Measurements from ENCODE around the gene MT1B. TPM values are rescaled to one million over a fixed set of nuclear protein-coding genes. Genes with fewer than 3 reads are reported as not detected.

Gene MT1B
- total and polyA plus RNA-seq, 2 of the 13 experiments (the other 11 are each of a cell fraction or from before 2014, with no cell fraction given) = 0.89 TPM; not detected in 1

DNA sequence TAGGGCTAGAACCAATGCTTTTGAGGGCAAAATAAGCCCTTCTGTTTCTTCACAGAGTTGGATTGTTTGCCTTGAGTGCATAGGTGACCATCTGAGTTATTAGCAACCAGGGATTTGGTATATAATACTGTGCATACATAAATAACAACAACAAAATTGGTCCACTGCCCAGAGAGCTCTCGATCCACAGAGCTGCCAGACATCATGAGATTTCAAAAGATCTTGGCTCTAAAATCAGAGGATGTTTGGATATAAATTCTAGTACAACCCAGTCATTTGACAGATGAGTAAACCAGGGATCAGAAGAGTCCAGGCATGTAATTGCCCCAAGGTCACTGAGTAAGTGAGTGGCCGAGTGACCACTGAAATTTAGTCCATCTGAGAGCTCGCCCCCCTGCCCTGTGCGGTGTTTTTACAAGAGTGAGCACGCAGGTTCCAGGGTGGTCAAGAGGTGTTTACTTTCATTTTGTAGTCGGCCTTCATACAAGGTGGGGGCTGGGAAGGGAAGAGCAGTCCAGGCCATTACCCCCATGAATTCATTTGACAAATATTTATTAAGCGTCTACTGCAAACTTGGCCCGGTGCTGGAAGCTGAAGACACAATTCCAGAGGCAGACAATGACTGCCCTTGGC lies 45.1 kb upstream of the MT1B start (continued):
- TF ChIP-seq ZNF281 (CRISPR knock-in tag; IDR thresholded peaks at IDR 0.05; ENCODE audit: borderline replicate concordance) (peak; percentile 87; the same call in 1 of the 2 replicates), PHF5A (CRISPR knock-in tag; IDR thresholded peaks at IDR 0.05; ENCODE audit: low read depth, unreplicated experiment) (peak; percentile 22), CREB3 (CRISPR knock-in tag; IDR thresholded peaks at IDR 0.05) (peak; percentile 83; the same call in 1 of the 2 replicates), PPARG (CRISPR knock-in tag; conservative IDR thresholded peaks at IDR 0.05) (0 out of 2 replicates have a peak, but pooled peaks have one; percentile 25), ZNF589 (CRISPR knock-in tag; conservative IDR thresholded peaks at IDR 0.05) (no peak; the same call in 1 of the 2 replicates), FOXC1 (CRISPR knock-in tag; IDR thresholded peaks at IDR 0.05; ENCODE audit: borderline replicate concordance) (no peak; the same call in 1 of the 2 replicates), ZNF629 (CRISPR knock-in tag; conservative IDR thresholded peaks at IDR 0.05) (no peak), FOXO1 (CRISPR knock-in tag; IDR thresholded peaks at IDR 0.05) (peak; percentile 13; the same call in 1 of the 2 replicates), ZNF563 (CRISPR knock-in tag; IDR thresholded peaks at IDR 0.05) (no peak), MAFF (IDR thresholded peaks at IDR 0.05; ENCODE audit: low read depth, low read length) (no peak), PITX1 (CRISPR knock-in tag; IDR thresholded peaks at IDR 0.05) (no peak), EP300 (IDR thresholded peaks at IDR 0.05; ENCODE audit: low read depth in 2 of 2, low read length in 2 of 2) (peak in 1 of 2 experiments; percentile 62; a peak in 3 of 4 replicates), EP300 (CRISPR knock-in tag; IDR thresholded peaks at IDR 0.05; ENCODE audit: borderline replicate concordance) (no peak), SAFB2 (CRISPR knock-in tag; IDR thresholded peaks at IDR 0.05; ENCODE audit: borderline replicate concordance, low read depth) (no peak), ZC3H13 (CRISPR knock-in tag; IDR thresholded peaks at IDR 0.05) (peak; percentile 77), ZGPAT (CRISPR knock-in tag; IDR thresholded peaks at IDR 0.05) (peak; percentile 79; the same call in 1 of the 2 replicates)
- TF ChIP-seq, protein P1, sequence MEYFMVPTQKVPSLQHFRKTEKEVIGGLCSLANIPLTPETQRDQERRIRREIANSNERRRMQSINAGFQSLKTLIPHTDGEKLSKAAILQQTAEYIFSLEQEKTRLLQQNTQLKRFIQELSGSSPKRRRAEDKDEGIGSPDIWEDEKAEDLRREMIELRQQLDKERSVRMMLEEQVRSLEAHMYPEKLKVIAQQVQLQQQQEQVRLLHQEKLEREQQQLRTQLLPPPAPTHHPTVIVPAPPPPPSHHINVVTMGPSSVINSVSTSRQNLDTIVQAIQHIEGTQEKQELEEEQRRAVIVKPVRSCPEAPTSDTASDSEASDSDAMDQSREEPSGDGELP (IDR thresholded peaks at IDR 0.05; ENCODE audit: borderline replicate concordance, low read depth) = peak; percentile 59
- TF ChIP-seq, protein P2, sequence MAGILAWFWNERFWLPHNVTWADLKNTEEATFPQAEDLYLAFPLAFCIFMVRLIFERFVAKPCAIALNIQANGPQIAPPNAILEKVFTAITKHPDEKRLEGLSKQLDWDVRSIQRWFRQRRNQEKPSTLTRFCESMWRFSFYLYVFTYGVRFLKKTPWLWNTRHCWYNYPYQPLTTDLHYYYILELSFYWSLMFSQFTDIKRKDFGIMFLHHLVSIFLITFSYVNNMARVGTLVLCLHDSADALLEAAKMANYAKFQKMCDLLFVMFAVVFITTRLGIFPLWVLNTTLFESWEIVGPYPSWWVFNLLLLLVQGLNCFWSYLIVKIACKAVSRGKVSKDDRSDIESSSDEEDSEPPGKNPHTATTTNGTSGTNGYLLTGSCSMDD (CRISPR knock-in tag; IDR thresholded peaks at IDR 0.05) = no peak
